Measurements from ENCODE around the gene ASB2.

Gene ASB2

GRCh38 chr14:93946541-93947090 is 29.8 kb downstream of the ASB2 start:
- no peak for DNase-seq

DNA sequence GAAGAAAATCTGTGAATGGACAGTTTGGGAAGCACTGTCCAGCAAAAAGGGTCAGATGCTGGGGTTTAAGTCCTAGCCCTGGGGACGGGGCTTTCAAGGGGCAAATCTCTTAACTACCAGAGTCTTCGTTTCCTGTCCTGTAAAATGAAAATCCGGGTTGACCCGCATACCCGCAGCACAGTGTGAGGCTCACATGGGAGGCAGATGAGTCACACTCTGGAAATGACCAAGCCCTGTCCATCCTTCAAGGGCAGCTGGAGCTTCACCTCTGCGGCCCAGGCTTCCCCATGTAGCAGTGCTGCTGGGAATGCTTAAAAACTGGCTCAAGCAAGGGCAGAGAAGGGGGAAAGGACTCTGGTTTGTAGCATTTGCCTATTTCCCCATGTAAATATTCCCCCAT is 30.3 kb downstream of the ASB2 start:
- no peak for DNase-seq

- no peak for DNase-seq
These were observed 31.3 kb downstream of the ASB2 start for GRCh38 chr14:93945070-93945399.

- DNase-seq, result no peak
These were observed 31.9 kb downstream of the ASB2 start for GRCh38 chr14:93944348-93945069.

GRCh38 chr14:93943930-93944329 is 32.4 kb downstream of the ASB2 start:
- no peak for DNase-seq

DNA sequence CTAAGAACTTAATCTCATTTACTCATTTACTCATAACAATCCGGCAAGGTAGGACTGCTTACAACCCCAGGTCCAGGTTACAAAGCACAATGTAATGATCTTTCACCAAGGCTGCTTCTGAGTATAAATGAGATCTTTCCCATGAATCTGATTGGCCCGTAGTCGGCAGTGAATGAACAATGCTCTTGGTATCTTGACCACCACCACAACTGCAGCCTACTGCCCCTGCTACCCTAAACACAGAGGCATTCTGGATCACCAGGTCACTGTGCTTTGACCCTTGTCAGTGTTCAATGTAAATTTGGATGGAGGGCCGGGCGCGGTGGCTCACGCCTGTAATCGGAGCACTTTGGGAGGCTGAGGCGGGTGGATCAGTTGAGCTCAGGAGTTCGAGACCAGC is 33.3 kb downstream of the ASB2 start:
- DNase-seq, result no peak

DNA sequence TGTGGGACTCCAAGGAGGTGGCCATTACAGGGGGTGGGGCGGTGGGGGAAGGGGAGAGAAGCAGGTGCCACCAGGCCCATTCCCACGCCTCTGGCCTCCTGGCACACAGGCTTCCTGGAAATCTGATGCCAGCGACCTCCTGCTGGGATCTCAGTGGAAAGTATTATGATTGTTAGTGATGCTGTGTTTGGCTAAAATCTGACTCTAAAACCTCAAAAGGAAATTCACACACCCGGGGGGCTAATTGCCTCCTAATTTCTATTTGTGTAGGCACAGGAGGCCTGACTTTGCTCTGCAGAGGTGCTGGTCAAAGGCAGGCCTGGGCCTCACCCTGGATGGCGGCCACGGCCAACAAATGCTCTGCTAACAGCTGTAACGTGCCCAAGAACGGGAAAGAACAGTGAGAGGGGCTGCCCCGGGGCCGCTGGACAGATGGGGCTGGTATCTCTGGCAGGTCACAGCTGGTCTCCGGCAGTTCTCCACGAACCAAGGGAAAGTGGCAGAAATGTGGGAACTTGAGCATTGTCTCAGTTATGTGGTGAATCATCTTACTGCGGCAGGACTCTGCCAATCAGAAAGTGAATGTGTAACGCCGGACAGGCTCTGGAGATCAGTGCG is 35.0 kb downstream of the ASB2 start:
- DNase-seq, result no peak

DNA sequence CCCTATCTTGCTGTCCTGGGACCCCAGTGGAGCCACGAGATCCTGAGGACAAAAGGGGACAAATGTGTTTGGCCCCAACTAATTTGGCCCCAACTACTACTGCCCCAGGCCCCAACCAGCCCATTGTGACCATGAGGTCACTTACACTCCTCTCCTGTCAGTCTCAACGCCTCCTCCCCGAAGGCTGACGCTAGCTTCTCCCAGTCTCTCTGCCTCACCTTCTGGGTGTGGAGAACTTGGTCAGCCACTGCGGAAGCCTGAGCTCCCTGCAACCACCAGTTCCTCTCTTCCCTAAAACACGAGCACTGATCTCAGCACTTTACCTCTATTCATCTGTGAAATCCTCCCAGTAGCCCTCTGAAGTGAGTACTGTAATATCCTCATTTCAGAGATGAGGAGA is 35.9 kb downstream of the ASB2 start:
- DNase-seq, result no peak

DNA sequence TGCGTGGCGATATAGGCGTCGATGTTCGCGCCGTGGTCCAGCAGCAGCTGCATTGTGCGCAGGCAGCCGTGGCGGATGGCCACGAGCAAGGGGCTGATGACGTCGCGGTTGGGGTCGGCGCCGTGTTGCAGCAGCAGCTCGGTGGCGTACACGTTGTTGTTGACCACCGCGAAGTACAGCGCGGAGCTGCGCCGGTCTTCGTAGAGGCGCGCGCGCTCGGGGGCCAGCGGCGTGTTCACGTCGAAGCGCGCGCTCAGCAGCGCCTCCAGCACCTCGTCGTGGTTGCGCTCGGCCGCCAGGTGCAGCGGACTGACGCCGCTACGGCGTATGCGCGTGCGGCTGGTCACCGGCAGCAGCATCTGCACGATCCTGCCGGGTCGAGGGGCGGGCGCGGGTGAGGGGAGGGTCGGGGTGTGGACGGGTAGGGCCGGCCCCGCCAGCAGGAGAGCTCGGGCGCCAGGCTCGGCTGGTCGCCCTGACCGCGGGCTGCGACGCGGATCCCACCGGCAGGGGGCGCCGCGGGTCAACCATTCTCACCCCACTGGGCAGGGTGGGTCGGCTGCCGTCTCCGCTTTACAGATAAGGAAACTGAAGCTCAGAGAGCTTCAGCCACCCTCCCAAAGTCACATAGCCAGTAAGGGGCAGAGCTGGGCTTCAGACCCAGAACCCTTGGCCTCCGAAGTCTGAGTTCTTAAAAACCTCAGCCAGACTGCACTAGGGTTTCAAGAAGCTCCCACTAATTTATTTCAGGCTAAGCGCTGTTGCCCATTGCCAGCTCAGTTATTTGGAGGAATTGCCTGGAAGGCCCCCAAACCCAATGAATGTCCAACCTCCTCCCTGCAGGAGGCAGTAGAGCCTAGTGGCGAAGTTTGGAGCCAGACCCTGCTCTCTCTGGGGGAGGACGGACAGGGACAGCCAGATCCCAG is 36.8 kb downstream of the ASB2 start:
- DNase-seq, result peak; percentile 95

GRCh38 chr14:93938751-93939303 is 37.5 kb downstream of the ASB2 start:
- DNase-seq, result no peak

DNA sequence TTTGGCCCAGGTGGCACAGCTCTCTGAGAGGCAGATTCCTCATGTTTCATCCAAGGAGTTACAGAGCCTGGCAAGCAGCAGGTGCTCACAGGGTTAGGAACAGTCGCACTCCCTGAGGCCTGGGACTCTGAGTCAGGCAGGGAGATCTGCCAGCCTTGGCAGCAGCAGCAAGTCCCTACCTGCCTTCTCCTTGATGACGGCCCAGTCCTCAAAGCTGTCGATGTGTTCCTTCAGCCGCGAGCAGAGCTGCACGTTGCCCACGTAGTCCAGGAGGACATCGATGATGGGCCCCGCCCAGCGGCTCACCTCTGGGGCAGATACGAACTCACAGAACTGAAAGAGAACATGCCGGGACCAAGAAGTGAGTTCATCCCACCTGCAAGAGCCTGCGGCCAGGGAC is 38.9 kb downstream of the ASB2 start:
- no peak for DNase-seq

- no peak for DNase-seq
These were observed 39.4 kb downstream of the ASB2 start for GRCh38 chr14:93936926-93937325.

GRCh38 chr14:93936245-93936644 is 40.1 kb downstream of the ASB2 start:
- no peak for DNase-seq

GRCh38 chr14:93935213-93935612 is 41.2 kb downstream of the ASB2 start:
- no peak for DNase-seq

DNA sequence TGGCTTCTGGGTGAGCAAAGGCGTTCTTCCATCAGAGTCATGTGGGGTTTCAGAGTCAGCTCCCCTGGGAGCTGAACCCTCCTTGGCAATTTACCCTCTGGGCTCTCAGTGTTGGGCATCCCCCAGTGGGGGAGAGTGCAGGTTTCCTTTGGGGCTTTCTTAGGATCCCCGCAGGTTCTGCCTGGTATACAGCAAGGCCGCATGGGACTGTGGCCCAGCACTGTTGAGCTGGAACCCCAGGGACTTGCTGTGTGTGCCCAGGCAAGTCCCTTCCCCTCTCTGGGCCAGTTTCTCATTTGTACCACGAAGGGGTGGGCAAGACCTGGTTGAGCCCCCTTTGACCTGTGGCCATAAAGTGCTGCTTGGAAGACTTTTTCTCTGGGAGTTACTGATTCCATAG is 43.7 kb downstream of the ASB2 start:
- no peak for DNase-seq

DNA sequence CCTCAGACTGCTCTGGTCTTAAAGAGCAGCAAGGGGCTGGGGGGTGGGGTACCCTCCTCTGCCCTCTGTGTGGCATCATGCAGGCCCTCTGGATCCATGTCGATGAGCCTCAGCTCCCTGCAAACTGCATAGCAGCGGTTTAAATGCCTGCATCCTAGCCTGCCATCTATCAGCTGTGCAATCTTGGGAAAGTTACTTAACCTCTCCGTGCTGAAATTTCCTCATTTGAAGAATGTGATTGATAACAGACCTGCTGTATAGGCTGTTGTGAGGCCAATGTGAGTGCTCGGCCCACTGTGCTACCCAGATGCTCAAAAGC is 45.4 kb downstream of the ASB2 start:
- no peak for DNase-seq

DNA sequence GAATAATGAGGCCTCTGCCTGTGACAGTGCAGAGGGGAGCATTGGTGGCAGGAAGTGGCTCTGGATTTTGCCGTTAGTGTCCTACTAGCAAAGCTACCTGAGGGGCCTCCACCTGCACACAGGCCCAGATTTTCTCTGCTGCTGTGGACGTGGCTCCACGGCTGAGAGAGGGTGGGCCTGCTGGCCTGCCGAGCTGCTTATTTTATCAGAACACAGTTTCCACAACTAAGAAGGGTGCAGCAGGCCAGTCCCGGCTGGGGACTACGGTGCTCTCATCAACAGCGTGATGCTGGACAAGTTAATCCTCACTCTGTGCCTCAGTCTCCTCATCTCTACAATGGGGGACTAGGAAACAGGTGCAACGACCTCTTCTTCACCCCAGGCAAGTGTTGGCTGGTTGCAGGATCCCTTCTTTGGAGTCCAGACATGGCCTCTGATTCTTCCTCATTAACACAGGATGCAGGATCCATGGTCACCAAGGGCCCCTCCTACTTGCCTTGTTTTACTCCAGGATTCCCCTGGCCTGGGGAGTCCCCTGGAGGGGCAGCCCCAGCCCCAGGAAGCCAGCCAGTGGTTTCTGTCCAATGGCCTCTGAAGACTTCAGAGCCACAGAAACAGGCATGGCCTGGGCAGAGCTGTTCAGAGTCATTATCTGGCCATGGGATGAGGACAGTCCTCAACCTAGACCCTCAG is 45.9 kb downstream of the ASB2 start:
- no peak for DNase-seq

DNA sequence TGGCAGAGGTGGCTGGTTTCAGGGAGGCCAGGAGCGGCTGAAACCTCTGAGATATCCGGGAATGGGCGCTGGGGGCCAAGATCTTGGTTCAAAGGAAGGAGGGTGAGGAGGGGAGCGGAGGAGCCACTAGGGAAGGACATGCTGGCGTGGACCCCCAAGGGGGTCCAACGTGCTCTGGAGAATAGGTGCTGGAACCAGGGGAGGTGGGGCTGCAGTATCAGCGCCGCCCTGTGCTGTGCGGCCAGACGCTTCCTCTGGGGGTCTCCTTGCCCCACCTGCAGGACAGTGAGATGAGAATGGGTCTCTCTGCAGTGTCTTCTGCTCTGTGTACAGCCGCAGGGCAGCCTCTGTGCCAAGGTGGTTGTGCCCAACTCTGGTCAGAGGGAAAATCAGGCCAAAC is 46.7 kb downstream of the ASB2 start:
- no peak for DNase-seq

DNA sequence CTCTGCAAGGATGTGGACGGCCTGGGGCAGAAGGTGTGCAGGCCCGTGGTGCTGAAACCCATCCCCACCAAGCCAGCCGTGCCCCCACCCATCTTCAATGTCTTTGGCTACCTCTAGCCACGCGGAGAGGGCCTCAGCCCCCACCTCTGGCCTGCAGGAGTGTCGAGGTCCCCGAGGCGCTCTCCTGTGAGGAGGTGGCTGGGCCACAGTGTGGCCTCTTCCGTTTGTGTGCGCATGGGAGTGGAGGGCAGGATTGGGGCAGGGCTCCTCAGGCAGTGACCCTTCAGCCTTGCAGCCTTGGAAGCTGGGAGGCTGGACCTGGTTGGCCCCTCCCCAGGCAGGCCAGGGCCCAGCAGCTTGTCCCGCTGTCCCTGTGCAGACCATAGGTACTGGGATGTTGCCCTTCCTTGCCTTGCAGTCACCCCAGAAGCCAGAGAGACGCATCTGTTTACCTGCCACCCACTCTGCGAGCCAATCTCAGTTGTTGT is 47.3 kb downstream of the ASB2 start:
- no peak for DNase-seq

DNA sequence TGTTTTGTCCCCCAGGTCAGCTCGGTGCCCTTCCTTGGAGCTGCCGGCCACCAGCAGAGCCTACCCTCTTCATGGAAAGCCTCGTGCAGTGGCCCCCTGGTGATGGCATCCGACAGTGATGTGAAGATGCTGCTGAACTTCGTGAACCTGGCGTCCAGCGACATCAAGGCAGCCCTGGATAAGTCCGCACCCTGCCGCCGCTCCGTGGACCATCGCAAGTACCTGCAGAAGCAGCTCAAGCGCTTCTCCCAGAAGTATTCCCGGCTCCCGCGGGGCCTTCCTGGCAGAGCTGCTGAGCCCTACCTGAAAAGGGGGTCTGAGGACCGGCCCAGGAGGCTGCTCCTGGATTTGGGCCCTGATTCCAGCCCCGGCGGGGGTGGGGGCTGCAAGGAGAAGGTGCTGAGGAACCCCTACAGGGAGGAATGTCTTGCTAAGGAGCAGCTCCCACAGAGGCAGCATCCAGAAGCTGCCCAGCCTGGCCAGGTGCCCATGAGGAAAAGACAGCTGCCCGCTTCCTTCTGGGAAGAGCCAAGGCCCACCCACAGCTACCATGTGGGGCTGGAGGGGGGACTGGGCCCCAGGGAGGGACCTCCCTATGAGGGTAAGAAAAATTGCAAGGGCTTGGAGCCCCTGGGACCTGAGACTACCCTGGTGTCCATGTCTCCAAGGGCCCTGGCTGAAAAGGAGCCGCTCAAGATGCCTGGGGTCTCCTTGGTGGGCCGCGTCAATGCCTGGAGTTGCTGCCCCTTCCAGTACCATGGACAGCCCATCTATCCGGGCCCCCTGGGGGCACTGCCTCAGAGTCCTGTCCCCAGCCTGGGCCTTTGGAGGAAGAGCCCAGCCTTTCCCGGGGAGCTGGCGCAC is 48.0 kb downstream of the ASB2 start:
- DNase-seq, result no peak

DNA sequence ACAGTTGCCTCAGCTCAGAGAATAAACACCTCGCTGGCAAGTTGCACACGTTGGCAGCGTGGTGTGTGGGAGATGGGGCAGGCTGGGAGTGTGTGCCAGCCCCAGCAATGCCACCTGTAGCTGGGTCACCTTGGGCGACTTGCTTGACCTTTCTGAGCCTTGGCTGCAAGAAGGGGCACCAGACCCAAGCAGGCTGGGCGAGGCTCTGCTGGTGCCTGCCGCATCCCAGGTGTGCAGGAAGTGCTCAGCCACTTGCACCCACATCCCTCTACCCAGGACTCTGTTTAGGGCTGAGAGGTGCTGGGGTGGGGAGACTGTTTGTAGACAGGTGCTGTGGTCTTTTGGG is 48.6 kb downstream of the ASB2 start:
- no peak for DNase-seq

Measured in stimulated activated CD4-positive, alpha-beta T cell treated with anti-CD3 and anti-CD28 coated beads, Interleukin-4, amount 100 ng/mL, for 1 hour (primary cell).